Hematopoietic multipotent progenitor cell (in vitro differentiated cells): Measurements from ENCODE around the gene ALOX5AP. TPM values are rescaled to one million over a fixed set of nuclear protein-coding genes. Genes with fewer than 3 reads are reported as not detected.

ENCODE experiments used
- DNase-seq, 3 donors: peaks; one replicate each; pipeline ENCODE4 v3.0.0-alpha.2; 2011 to 2015; ENCODE audit warnings: low read depth in 2 of 3, low spot score in 2 of 3
- total RNA-seq: library from RNA; depleted of rRNA; stranded (reverse); fragments of >200 nt; gene quantifications from one replicate; pipeline ENCODE4 v1.2.3, GENCODE V29; 2012

Gene ALOX5AP
- total RNA-seq, 1 donor: 6.5 TPM

DNA sequence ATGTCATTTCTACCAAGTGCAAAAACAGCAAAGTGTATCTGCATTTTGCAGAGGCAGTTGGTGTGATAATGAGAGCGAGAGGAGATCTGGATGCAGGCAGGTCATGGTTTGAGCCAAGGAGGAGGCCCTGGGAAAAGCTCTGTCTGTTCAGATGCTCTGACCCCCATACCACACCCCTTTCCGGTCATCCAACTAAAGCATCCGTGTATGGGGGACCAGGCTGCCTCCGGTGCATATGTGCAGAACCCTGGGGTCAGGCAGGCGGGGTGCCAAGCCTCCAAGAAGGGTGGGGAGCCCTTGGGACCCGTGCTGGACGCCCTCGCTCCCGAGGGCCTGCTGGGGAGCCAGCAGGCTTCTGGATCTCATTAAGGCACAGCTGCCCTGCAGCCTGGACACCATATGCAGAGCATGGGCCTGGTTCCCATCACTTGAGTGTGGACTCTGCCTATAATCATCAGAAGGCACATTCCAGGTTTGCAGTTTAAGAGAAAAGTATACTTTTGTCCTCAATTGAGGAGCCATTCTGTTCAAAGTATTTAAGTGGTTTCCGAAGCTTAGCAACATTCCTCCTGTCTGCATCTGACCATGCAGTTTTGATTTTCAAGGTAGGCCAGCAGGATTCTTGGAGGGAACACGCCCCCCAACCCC lies 56.1 kb downstream of the ALOX5AP start:
- no peak for DNase-seq

DNA sequence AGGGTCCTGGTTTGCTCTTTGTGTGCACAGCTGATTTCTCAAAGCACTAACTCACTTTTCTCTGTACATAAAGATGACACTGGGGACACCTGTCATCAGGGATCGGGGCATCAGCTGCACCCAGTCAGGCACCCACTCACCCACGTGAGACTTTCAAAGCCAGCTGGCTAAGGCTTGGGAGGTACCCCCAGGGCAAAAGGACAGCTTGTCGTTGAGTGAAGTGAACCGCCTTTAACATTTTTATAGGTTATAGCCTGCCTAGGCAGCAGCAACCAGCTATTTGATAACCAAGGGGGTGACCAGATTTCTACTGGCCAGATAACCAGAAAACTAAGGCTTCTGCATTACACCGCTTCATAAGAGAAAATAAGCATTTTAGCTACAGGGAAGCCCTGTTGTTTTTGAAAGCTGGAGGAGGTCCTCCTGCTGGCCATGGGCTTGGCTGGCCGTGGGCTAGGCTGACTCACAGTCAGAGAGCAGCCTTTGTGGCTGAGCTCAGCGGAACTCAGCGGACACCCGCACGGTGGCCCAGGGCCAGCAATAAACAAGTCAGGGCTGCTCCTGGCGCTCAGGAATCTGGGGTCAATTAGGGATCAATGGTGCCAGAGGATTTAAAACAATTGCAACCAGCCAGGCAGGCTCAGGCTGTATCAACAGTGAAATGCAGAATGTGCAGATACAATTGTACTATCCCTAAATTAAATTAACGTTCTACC lies 57.1 kb downstream of the ALOX5AP start:
- no peak for DNase-seq

DNA sequence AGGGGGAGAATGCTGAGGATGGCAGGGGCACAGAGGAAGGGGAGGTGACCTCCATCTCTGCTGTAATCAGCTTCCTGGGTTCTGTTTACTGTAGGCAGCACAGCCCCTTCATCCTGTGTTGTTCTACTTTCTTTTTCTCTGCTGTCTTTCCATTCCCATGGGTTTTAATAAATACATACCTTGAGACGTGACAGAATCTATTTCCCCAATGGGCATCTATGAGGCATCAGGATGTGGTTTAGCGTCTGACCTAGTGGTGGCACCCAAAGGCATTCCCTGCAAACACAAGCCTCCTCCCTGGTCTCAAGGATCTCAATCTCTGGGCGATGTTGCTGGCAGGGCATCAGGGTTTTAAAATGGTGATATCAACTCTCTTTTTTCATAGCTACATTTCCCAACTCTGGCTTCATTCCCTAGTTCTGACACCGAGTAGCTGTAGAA lies 60.8 kb downstream of the ALOX5AP start:
- no peak for DNase-seq

DNA sequence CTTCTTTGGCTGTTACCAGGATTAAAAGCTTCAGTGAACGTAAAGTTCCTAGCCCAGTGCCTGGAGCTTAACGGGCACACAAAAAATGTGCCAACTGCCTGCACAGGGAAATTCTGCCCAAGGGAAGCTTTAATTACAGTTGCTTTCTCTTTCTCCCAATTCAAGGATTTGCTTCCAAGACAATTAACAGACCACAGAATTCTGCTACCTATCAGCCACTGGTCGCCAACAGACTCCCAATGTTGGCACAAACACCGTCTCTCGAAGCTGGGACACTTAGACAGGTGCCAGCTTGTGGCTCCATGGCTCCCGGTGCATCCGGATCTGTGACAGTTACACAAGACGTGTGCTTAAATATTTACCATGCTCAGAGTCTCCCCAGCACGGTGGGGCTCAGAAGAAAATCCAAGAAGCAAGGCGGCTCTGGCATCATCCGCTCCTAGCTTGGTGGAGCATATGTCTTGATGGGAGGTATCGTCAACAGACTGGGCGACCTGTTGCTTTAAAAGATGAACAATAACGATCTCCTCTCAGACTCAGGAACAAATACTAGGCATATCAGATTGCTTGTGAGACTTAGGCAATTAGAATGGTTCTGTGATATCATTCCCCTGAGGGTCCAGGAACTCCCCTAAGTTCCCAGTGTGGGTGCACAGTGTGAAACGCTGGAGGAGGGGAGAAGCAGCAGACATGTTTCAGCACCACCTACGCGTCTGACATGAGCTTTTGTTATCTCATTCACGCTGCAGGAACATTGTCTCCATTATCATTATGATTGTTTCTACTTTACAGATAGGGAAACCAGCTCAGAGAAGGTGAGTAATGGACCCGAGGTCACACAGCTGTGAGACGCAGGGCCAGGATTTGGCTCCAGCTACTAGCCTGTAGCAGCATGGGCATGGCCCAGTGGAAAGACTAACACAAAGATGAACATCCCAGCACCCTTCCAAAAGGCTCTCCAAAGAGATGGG lies 61.6 kb downstream of the ALOX5AP start:
- no peak for DNase-seq

DNA sequence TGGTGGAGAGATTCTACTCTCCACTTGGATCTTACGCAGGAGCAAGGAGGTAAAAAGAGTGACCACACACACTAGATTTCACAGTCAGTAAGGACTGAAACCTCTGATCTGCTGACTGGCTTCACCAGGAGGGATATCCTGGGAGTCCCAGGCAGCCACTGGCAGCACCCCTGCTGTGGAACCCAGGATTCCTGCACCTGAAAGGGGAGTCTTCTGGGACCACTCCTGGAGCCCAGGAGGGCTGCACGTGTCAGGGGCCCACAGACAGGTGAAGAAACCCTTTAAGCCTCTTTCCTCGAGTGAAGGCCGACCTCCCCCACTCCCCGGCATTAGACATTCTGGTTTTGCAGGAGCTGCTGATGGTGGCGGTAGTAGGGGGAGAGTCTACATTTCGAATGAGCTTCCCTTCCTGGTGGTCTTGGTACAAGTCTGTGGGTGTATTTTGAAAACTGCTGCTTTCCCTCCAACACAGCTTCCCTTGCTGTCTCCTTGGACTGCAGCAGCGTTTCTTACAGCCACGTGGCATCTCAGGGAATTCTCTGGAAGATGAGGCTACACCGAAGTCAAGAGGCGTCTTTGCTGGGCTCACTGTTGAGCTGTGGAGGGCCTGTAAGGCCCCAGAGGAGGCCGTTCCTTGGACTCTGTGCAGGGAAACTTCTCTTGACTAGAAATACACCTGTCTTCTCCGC lies 62.6 kb downstream of the ALOX5AP start:
- no peak for DNase-seq

DNA sequence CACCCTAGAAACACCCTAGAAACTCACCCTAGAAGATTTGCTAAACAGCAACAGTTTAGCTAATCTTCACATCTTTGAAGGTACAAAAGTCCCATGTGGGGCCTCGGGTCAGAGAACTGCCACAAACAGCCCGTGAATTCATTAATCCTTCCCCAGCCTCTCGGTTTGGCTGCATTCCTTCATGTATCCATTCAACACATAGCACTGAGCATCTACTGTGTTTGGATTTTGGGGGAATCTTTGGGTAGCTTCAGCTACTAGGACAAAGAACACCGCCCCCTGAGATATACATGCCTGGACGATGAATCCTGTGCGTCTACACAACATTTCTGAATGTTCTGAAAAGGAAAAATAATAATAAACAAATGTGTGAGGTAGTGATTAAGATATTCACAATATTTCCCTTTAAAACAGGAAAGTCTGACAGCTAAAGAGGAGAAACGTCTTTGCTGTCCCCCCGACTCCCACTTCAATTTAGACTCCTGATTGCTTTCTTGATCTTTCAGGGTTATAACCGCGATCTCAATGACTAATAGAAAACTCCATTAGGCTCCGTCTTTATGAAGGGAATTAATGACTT lies 63.5 kb downstream of the ALOX5AP start:
- DNase-seq: no peak

DNA sequence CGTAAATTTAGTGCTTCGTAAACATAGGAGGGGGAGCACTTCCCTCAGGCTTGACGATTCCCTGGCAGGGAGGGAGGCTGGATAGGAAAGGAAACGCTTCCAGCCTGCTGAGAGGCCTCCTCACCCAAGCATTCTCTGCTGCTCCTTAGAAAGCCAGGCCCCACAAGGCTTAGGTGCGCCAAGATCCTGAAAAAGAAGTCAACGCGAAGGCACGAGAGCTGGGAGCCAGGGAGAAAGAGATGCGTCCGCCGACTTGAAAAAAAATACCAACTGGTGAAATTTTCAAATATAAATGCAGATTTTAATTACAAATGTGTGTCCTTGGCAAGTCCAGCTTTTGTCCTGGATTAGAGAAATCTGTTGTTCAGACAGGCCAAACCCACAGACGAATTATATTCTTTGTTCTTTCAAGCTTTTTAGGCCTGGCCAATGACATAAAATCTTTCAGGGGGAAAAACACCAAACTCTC lies 64.0 kb downstream of the ALOX5AP start:
- no peak for DNase-seq

DNA sequence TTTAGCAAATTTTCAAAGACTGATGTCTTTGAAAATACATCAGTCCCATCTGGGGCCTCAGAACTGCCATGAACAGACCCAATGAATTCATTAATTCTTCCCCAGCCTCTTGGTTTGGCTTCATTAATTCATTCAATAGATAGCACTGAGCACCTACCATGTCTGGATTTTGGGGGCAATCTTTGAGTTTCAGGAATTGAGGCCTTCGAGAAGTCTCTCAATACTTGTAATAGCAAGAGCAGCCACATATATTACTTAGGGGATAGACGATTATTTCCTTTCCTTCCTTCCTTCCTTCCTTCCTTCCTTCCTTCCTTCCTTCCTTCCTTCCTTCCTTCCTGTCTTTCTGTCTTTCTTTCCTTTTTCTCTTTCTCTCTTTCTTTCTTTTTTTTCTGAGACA lies 64.8 kb downstream of the ALOX5AP start:
- DNase-seq: no peak

DNA sequence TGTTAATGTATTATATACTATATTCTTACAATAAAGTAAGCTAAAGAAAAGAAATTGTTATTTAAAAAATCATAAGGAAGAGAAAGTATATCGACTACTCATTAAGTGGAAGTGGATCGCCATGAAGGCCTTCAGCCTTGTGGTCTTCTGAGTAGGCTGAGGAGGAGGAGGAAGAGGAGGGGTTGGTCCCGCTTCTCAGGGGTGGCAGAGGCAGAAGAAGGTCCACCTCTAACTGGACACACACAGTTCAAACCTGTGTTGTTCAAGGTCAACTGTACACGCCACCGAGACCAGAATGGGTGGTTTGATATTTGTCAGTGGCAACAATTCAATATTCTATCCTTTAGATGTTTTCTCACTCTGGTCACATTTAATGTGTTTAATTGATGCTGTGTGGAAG lies 67.2 kb downstream of the ALOX5AP start:
- no peak for DNase-seq

DNA sequence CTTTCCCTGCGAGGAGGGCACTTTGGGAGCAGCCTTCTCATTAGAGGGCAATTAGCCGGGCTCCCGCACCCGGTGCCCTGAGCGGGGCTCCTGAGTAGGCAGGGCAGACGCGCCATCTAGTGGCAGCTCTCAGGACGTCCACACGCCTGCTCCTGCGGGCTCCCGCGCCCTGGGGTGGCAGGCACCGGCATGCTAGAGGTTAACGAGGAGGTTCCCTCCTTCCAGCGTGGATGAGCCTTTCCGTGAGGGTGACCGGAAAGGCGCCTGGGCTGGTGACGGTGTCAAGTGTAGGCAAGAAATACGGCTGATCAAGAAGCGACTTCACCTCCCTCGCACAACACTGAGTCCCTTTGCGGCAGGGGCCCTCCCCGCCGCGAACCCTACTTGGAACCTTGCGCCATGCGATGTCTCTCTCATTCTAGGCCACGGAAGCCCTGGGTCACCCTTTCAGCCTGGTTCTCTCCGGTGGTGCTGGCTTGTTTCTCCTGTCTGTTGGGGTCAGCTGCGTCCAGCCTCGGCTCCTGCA lies 67.7 kb downstream of the ALOX5AP start:
- peak; percentile 63 to 77 (median 75) for DNase-seq

DNA sequence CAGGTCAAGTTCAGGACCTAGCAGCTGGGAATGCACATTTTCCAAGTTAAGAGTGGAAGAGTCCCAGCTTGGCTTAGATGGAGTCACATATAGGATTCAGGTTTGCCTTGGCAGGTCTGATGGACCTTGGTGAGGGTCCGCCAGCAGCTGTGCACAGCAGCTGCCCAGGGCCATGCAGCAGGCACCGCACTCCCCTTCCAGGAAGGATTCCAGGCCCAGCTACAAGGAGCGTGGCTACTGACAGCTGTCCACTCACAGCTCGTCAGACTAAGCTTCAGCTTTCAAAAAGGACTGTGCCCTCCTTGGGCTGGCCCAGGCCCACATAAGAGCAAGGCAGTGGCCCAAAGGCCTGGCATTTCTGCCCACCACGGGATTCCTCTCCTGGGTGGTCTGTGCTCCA lies 68.4 kb downstream of the ALOX5AP start:
- no peak for DNase-seq

DNA sequence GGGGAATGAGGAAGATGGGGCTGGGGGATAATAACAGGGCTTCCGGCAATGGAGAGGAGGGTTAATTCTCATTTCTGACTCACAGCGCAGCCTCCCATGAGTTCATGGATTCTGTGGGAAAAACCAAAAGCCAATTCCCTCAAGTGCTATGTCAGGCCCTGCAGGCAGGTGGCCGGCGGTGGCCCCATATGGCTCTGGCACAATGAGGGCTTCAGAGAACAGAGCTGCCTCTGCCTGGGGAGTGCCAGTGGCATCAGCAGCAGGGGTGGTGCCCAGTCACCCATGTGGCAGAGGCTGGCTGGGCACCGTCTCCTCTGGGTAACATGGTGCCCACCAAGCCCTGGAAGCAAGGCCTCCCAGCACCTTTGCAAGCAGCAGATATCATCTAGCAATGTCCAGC lies 69.1 kb downstream of the ALOX5AP start:
- no peak for DNase-seq

DNA sequence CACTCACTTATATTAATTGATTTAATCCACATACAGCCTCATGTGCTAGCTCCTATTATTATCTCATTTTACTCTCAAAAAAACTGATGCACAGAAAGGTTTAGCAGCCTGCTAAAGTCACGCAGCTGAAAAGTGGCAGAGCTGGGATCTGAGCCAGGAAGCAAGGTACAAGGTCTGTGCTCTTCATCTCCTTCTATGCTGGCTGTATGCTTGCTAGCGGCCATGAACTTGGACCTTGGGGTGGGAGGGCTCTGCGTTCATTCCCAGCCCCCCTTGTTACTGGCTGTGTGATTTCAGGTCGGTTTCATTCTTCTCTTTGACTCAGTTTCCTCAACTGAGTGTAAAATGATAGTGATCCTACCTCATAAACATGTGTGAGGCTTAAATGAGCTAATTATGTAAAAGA lies 69.8 kb downstream of the ALOX5AP start:
- no peak for DNase-seq

DNA sequence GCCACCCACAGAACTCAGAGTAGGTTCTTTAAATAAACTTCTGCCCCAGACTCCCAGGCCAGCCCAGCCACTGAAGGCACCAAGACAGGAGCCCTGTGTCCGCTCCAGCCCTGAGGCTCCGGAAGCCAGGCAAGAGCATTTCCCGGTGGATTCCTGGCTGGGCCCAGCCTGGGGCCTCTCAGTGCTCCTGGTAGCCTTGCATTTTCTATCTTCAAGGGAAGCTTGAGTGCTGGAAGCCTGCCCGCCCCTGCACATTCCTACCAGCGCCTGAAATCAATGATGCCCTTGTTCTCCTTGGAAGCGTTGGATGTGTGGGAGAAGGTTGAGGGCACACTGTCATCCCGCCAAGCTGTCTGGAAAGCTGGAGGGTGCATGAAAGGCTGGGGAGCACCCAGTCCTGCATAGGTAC lies 70.3 kb downstream of the ALOX5AP start:
- DNase-seq: no peak

DNA sequence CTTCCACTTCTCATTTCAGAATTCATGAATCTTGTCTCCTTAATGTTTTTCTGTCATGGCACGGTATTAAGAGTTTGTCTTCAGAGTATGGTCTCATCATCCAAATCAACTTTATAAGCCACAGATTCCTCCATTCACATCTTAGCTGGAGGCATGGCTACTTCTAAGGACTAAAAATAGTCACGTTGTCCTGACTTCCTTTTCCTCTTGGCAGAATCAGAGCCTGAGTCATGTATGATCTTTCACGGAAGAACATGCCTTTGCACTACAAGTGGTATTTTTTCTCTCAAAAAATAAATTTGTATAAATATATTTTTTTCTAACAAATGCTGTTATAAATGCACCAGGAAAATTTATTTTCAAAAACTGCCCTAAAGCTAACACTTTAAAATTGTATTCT lies 71.4 kb downstream of the ALOX5AP start:
- DNase-seq: peak in 2 of 3 donors; percentile 41 to 50

DNA sequence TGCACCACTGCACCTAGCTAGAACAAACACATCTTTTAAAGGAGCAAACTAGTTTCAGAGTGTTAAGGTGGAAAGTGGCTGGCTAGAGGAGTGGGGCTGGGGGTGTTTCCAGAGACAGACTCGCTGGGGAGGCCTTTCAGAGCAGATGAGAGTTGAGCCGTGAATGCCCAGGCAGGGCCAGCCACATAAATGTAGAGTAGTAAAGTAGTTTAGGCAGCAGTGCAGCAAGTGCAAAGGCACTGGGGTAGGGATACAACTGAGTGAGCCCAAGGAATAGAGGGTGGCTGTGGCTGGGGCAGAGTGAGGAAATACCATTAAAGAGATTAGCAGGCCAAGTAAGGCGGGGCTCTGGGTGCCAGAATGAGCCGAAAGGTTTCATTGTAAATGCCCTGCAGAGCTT lies 72.0 kb downstream of the ALOX5AP start:
- no peak for DNase-seq

DNA sequence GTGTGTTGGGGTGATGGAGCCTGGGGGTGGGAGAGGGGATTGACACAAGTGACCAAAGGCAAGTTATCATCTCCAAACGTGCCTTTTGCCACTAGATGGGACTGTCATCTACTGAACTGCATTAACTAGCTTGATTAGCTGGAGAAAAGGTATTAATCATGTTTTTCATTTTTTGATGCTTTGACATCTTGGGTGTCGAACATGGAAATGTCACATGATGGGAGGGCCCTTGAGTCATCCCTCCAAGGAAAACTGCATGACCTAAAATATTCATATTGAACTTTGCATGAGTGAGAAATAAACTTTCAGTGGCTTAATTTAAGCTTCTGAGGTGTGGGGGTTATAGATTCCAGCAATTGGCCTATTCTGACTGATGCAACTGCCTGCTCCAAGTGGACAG lies 73.3 kb downstream of the ALOX5AP start:
- no peak for DNase-seq

DNA sequence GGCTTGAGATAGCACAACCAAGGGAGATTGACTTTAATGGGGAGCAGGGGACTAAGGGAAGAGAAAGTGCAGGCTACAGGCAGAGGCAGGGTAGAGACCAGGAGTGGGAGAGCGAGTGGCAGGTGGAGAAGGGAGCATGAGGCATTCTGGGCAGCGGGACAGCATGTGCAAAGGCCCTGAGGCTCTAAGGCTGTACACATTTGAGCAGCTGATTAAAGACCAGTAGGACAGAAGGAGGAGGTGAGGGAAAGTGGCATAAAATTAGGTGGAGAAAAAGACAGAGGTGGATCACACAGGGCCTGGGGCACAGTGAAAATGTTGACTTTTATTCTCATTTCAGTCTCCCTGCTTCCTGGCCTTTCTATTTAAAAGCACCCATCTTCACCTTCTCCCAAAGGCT lies 74.4 kb downstream of the ALOX5AP start:
- no peak for DNase-seq

DNA sequence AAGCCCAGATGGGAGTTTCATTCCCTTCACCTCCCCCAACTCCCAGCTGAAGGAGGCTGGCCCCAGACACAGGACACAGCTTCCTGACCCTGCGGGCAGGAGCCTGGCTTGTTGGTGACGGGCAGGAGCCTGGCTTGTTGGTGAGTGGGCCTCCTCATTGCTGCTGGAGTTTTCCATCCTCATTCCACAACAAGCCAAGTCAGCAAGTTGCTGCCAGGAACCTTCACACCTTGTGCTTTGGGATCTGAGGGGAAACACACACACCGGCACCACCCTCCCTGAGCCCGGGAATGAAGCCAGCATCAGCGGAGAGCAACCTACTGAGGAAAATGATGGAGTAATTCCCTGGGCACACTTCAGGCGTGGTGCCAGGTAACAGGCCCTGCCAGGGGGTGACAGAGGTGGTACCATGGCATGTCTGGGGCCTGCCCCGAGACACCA lies 74.9 kb downstream of the ALOX5AP start:
- no peak for DNase-seq

DNA sequence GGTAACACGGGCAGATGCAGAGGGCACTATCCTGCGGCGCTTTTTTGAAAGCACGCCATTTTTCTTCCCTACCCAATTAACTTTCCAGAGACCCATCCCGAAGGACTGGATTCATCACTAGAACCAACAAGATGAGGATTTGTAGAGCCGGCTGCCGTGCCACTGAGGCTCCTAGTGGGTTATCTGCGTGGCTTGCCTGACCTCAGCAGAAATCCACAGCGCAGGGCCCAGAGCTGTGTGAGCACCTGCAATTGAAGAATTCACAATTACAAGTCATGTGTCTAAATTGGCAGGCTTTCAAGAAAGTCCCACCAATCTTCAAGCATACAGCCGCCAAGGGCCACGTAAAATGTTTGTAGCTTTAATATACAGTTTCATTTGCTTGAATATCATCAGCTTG lies 75.5 kb downstream of the ALOX5AP start:
- no peak for DNase-seq
